Brain pericyte (primary cell): ENCODE data around the gene FSTL4.
A peak's percentile ranks its signal among the peaks of the same experiment; 100 is the strongest.

Source experiments
- DNase-seq: peaks from one replicate; pipeline ENCODE4 v3.0.0-alpha.2; 2012; ENCODE audit warnings: low read depth, low spot score

FSTL4 gene

GRCh38 chr5:133245191-133246052 is 366.9 kb downstream of the FSTL4 start:
- DNase-seq = peak; percentile 40

GRCh38 chr5:133244242-133244641 is 368.1 kb downstream of the FSTL4 start:
- no peak for DNase-seq

- no peak for DNase-seq
These were observed 369.1 kb downstream of the FSTL4 start for GRCh38 chr5:133243196-133243595.

- DNase-seq = no peak
These were observed 370.0 kb downstream of the FSTL4 start for GRCh38 chr5:133242221-133242835.

GRCh38 chr5:133241179-133242092 is 370.9 kb downstream of the FSTL4 start:
- no peak for DNase-seq

GRCh38 chr5:133240425-133241091 is 371.8 kb downstream of the FSTL4 start:
- peak; percentile 76 for DNase-seq

- DNase-seq = no peak
These were observed 373.7 kb downstream of the FSTL4 start for GRCh38 chr5:133238426-133239205.

- DNase-seq = no peak
These were observed 375.4 kb downstream of the FSTL4 start for GRCh38 chr5:133236976-133237375.

- no peak for DNase-seq
These were observed 375.8 kb downstream of the FSTL4 start for GRCh38 chr5:133236541-133236951.

GRCh38 chr5:133235696-133236426 is 376.5 kb downstream of the FSTL4 start:
- DNase-seq = no peak

GRCh38 chr5:133234911-133235310 is 377.4 kb downstream of the FSTL4 start:
- DNase-seq = no peak

- DNase-seq = no peak
These were observed 378.1 kb downstream of the FSTL4 start for GRCh38 chr5:133234273-133234672.

GRCh38 chr5:133233616-133234015 is 378.7 kb downstream of the FSTL4 start:
- no peak for DNase-seq

GRCh38 chr5:133232911-133233310 is 379.4 kb downstream of the FSTL4 start:
- DNase-seq = no peak

- DNase-seq = no peak
These were observed 379.9 kb downstream of the FSTL4 start for GRCh38 chr5:133232435-133232834.

GRCh38 chr5:133232011-133232410 is 380.3 kb downstream of the FSTL4 start:
- DNase-seq = no peak

- DNase-seq = no peak
These were observed 381.3 kb downstream of the FSTL4 start for GRCh38 chr5:133230823-133231578.

GRCh38 chr5:133229931-133230664 is 382.2 kb downstream of the FSTL4 start:
- DNase-seq = no peak

- DNase-seq = no peak
These were observed 384.0 kb downstream of the FSTL4 start for GRCh38 chr5:133228316-133228715.
